Left lung (tissue), 10 donors: ENCODE results near the gene FAS. TPM values are rescaled to one million over a fixed set of nuclear protein-coding genes. Genes with fewer than 3 reads are reported as not detected.
A peak's percentile ranks its signal among the peaks of the same experiment; 100 is the strongest.

Experiments used
- ATAC-seq: fragments of 200-7000 bp; cut with Tn5 transposase; one replicate; pipeline ENCODE4 v1.9.1; 2020; ENCODE audit warnings: moderate library complexity
- DNase-seq, 4 donors: peaks; one replicate each; pipeline ENCODE4 v3.0.0-alpha.2; 2013 to 2020
- H3K27ac ChIP-seq, 2 donors: fragments of 200-600 bp; sonication (generic) in 1 of 2; one replicate each; pipeline versions ENCODE4 v1.5.0 to v1.8.0; 2020 to 2021
- H3K27me3 ChIP-seq, 2 donors: fragments of 200-600 bp; sonication (generic) in 1 of 2; one replicate each; pipeline versions ENCODE4 v1.5.0 to v1.8.0; 2020 to 2021
- H3K36me3 ChIP-seq, 2 donors: fragments of 200-600 bp; sonication (generic) in 1 of 2; one replicate each; pipeline versions ENCODE4 v1.5.0 to v1.8.0; 2020 to 2021
- H3K4me1 ChIP-seq, 2 donors: fragments of 200-600 bp; one replicate each; pipeline ENCODE4 v1.8.0; 2021
- H3K4me3 ChIP-seq, 2 donors: fragments of 200-600 bp; sonication (generic) in 1 of 2; one replicate each; pipeline versions ENCODE4 v1.5.0 to v1.8.0; 2020 to 2021; ENCODE audit warnings: mild to moderate bottlenecking in 1 of 2
- H3K9me3 ChIP-seq, 2 donors: fragments of 200-600 bp; sonication (generic) in 1 of 2; one replicate each; pipeline versions ENCODE4 v1.5.0 to v1.8.0; 2020 to 2021
- intact Hi-C, 2 donors: fragments of 100-400 bp; cut with DNase I; formaldehyde crosslinking; loops; one replicate each; pipeline versions ENCODE4 v1.11.2 to v1.14.2; 2022
- polyA plus RNA-seq, 6 donors: library from polyadenylated mRNA; unstranded; fragments of 120-200 nt; gene quantifications; one replicate each; pipeline ENCODE4 v1.2.1, GENCODE V29; 2013; ENCODE audit not compliant: insufficient read length in 6 of 6
- total RNA-seq, 2 donors: library from RNA; stranded (reverse); fragmentation: NEBNext Ultra II Directional; extraction: Animal tissue kit (Norgen Biotek cat#: 25700); gene quantifications; one replicate each; pipeline ENCODE4 v1.2.1, GENCODE V29; 2021
- TF ChIP-seq, protein P1 (sequence below), 2 donors: fragments of 200-600 bp; sonication (generic) in 1 of 2; IDR thresholded peaks; one replicate each; pipeline versions ENCODE4 v1.5.0 to v1.8.0; 2021; ENCODE audit warnings: antibody characterized with exemption in 2 of 2
- donor health status: DM: no; HTN: yes; CAD: no.
- donor health status: DM: no; HTN: no; CAD: no.

FAS gene
- total and polyA plus RNA-seq, 8 donors, result 15.1 to 76.4 (median 26.7) TPM

GRCh38 chr10:88961266-88961665, 29.3 kb upstream of the FAS start:
- DNase-seq (no peak), ATAC-seq (peak; percentile 38)
- intact Hi-C loops, result no loop called here
- H3K27ac ChIP-seq, result no peak overlapping the region
- TF ChIP-seq, protein P1, sequence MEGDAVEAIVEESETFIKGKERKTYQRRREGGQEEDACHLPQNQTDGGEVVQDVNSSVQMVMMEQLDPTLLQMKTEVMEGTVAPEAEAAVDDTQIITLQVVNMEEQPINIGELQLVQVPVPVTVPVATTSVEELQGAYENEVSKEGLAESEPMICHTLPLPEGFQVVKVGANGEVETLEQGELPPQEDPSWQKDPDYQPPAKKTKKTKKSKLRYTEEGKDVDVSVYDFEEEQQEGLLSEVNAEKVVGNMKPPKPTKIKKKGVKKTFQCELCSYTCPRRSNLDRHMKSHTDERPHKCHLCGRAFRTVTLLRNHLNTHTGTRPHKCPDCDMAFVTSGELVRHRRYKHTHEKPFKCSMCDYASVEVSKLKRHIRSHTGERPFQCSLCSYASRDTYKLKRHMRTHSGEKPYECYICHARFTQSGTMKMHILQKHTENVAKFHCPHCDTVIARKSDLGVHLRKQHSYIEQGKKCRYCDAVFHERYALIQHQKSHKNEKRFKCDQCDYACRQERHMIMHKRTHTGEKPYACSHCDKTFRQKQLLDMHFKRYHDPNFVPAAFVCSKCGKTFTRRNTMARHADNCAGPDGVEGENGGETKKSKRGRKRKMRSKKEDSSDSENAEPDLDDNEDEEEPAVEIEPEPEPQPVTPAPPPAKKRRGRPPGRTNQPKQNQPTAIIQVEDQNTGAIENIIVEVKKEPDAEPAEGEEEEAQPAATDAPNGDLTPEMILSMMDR (IDR thresholded peaks at IDR 0.05), result no peak
- no peaks in the 10 kb centered on the region for H3K9me3 ChIP-seq
- H3K4me1 ChIP-seq, result peaks cover 0 to 3% of the 10 kb centered on the region in 2 donors
- no peaks in the 10 kb centered on the region for H3K36me3 ChIP-seq
- no peaks in the 10 kb centered on the region for H3K27me3 ChIP-seq
- H3K4me3 ChIP-seq, result no peak overlapping the region

DNA sequence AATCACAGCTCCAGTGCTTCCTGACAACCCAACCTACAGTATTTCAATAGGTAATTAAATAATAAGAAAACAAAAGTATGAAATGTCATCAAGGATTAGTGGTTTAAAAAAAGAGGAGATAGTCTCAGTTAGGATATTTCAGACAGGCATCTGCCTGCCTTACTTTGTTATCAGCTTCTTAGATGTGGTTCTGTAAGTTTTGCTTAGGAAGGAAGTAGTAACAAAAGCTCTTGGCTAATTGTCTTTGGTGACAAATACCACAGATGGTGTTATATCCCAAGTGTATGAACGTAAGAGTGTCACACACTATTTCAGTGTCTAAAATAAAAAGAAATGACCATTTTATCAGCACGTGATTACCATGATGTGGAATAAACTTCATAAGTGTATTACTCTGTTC, 28.3 kb upstream of the FAS start:
- intact Hi-C loops, result no loop called here
- no peaks in the 10 kb centered on the region for H3K27me3 ChIP-seq
- H3K9me3 ChIP-seq, result no peaks in the 10 kb centered on the region
- peaks cover 3 to 7% of the 10 kb centered on the region in 2 donors for H3K4me1 ChIP-seq
- DNase-seq (no peak), ATAC-seq (no peak)
- H3K4me3 ChIP-seq, result no peak overlapping the region
- H3K36me3 ChIP-seq, result no peaks in the 10 kb centered on the region
- no peak overlapping the region for H3K27ac ChIP-seq
- TF ChIP-seq, protein P1 (IDR thresholded peaks at IDR 0.05), result no peak

- peaks cover 3 to 9% of the 10 kb centered on the region in 2 donors for H3K4me1 ChIP-seq
- intact Hi-C loops, result no loop called here
- TF ChIP-seq, protein P1 (IDR thresholded peaks at IDR 0.05), result no peak
Observed at GRCh38 chr10:88963318-88963717, 27.3 kb upstream of the FAS start.

DNA sequence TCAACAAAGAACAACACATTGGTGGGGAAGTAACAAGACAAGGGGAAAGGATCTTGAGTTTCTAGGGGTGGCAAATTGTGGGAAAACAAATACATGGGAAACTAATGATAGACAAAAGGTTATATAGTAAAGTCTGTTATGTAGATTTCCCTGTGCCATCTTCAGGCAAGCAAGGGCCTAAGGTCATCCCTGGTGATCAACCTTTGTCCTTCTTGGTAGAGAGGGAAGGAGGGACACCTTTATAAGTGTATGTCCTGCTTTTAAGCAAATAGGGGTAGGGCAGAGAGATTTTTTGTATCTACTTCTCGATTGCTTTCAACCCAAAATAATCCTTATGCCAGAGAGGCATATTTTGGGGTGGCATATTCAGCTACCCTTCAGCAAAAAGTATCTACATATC, 26.2 kb upstream of the FAS start:
- Histone ChIP-seq H3K4me3 (no peak overlapping the region), H3K27me3 (no peaks in the 10 kb centered on the region), H3K4me1 (peaks cover 3 to 9% of the 10 kb centered on the region in 2 donors), H3K36me3 (no peaks in the 10 kb centered on the region), H3K9me3 (no peaks in the 10 kb centered on the region), H3K27ac (no peak overlapping the region)
- TF ChIP-seq, protein P1 (IDR thresholded peaks at IDR 0.05), result no peak
- intact Hi-C loops, result no loop called here
- no peak for ATAC-seq
- DNase-seq, result no peak

More at GRCh38 chr10:88963318-88963717, 27.3 kb upstream of the FAS start:
- Histone ChIP-seq H3K36me3 (no peaks in the 10 kb centered on the region), H3K27me3 (no peaks in the 10 kb centered on the region), H3K27ac (no peak overlapping the region), H3K4me3 (no peak overlapping the region), H3K9me3 (no peaks in the 10 kb centered on the region)
- ATAC-seq, result no peak
- DNase-seq, result no peak

- intact Hi-C loops, result no loop called here
- DNase-seq, result no peak
- Histone ChIP-seq H3K27ac (no peak overlapping the region), H3K27me3 (no peaks in the 10 kb centered on the region), H3K4me3 (no peak overlapping the region), H3K9me3 (no peaks in the 10 kb centered on the region), H3K36me3 (no peaks in the 10 kb centered on the region), H3K4me1 (peaks cover 3 to 9% of the 10 kb centered on the region in 2 donors)
- no peak for ATAC-seq
- TF ChIP-seq, protein P1 (IDR thresholded peaks at IDR 0.05), result no peak
Observed at GRCh38 chr10:88964869-88965415, 25.7 kb upstream of the FAS start.
